Aorta (tissue), 5 donors: ENCODE results near the gene SSPN. TPM values are rescaled to one million over a fixed set of nuclear protein-coding genes. Genes with fewer than 3 reads are reported as not detected.

Experiments used
- ATAC-seq: fragments of 200-7000 bp; cut with Tn5 transposase; one replicate; pipeline ENCODE4 v1.9.1; 2022; ENCODE audit warnings: moderate library complexity; ENCODE audit not compliant: low FRiP score
- DNase-seq, 2 donors: peaks; one replicate each; pipeline ENCODE4 v3.0.0-alpha.2; 2020
- H3K27ac ChIP-seq, 2 donors: one replicate each; pipeline ENCODE4 v1.5.1; 2013; ENCODE audit warnings: low read length in 2 of 2, mild to moderate bottlenecking in 2 of 2, moderate library complexity in 2 of 2, control low read depth in 1 of 2, inconsistent platforms in 1 of 2, low read depth in 1 of 2
- H3K27me3 ChIP-seq, 2 donors: one replicate each; pipeline ENCODE4 v1.6.1; 2013; ENCODE audit warnings: control low read depth in 1 of 2, low read length in 1 of 2, mild to moderate bottlenecking in 1 of 2, moderate library complexity in 1 of 2; ENCODE audit not compliant: insufficient read depth in 2 of 2, control insufficient read depth in 1 of 2
- H3K36me3 ChIP-seq, 2 donors: one replicate each; pipeline ENCODE4 v1.6.1; 2013; ENCODE audit warnings: control low read depth in 1 of 2, low read length in 1 of 2, mild to moderate bottlenecking in 1 of 2; ENCODE audit not compliant: insufficient read depth in 2 of 2, control insufficient read depth in 1 of 2
- H3K4me1 ChIP-seq, 2 donors: one replicate each; pipeline ENCODE4 v1.6.1; 2013; ENCODE audit warnings: low read length in 2 of 2, control low read depth in 1 of 2, mild to moderate bottlenecking in 1 of 2, moderate library complexity in 1 of 2; ENCODE audit not compliant: insufficient read depth in 2 of 2, control insufficient read depth in 1 of 2
- H3K4me3 ChIP-seq, 2 donors: one replicate each; pipeline ENCODE4 v1.5.1; 2013; ENCODE audit warnings: low read length in 2 of 2, control low read depth in 1 of 2, mild to moderate bottlenecking in 1 of 2
- H3K9me3 ChIP-seq: one replicate; pipeline ENCODE4 v1.6.1; 2013; ENCODE audit warnings: mild to moderate bottlenecking, low read length; ENCODE audit not compliant: control insufficient read depth
- WGBS, 2 donors: extraction: QIAGEN DNeasy Blood & Tissue Kit; methylation state at CpG; one replicate each; pipeline ENCODE4 v1.1.7; 2013; 5-methylcytosine and 5-hydroxymethylcytosine counted together
- intact Hi-C, 2 donors: fragments of 100-400 bp; cut with DNase I; formaldehyde crosslinking; loops; one replicate each; pipeline versions ENCODE4 v1.14.2 to v1.15.0; 2022
- polyA plus RNA-seq, 2 donors: library from polyadenylated mRNA; stranded (reverse); fragments of 200-250 nt; gene quantifications; one replicate each; pipeline ENCODE4 v1.2.3, GENCODE V29; 2013
- total RNA-seq, 2 donors: library from RNA; stranded (reverse); fragmentation: NEBNext Ultra II Directional; extraction: Animal tissue kit (Norgen Biotek cat#: 25700); gene quantifications; one replicate each; pipeline ENCODE4 v1.2.1, GENCODE V29; 2021
- donor health status: healthy with polysubstance abuse.
- donor health status: Bipolar disorder and iron deficiency.
- donor health status: DM: no; HTN: no; CAD: no.
- donor health status: DM: no; HTN: no; CAD: no.
- donor health status: DM: yes; HTN: yes; CAD: no.

Gene SSPN
- total and polyA plus RNA-seq, 4 donors: 24.5 to 109 (median 35.6) TPM

DNA sequence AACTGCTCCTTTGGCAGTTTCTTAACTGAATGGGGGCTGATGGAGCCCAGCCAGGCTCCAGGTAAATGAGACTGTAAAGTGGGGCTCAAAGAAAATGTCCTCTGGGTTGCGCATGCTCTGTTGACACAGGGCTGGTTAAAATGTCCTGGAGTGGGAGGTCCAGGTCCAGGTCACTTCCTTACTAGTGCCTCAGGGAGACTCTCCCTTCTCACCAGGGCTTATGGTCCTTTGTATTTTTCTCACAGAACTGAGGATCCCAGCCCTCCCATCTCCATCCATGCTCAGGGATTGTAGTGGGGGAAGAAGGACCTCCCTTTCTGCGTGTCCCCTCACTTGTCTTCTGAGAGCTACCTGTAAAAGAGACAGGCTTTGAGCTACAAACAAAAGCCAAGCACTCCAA lies 77.5 kb downstream of the SSPN start:
- DNase-seq: no peak
- ATAC-seq: no peak
- intact Hi-C loops: loop anchor here (2.0 to 5.0 kb wide), 2 partner anchors 76 kb away; partner anchors contain the start of gene SSPN (in 1 of the 2)
- no peaks in the 10 kb centered on the region for H3K4me1 ChIP-seq
- H3K27me3 ChIP-seq: no peaks in the 10 kb centered on the region
- no peaks in the 10 kb centered on the region for H3K36me3 ChIP-seq
- WGBS, 2 donors: 98% methylated on average over 2 of the region's 2 CpGs
- H3K27ac ChIP-seq: no peak overlapping the region
- no peaks in the 10 kb centered on the region for H3K9me3 ChIP-seq
- H3K4me3 ChIP-seq: no peak overlapping the region

DNA sequence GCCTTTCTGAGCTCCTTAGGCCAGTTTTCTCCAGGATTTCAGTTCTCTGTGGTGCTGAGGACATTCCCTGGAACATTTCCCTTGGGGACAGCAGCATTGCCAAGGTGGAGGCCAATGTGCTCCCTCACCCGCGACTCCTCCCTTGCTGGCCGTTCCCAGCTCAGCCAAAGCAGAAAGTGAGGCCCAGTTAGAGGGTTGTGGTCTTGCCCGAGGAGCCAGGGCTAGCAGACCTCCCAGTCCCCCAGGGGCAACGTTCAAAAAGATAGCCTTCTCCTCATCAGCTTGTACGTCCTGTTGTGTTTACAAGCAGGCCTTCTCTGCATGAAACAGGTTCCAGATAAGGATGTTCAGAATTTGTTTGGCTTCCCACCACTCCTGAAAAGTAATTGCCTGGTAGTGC lies 78.4 kb downstream of the SSPN start:
- H3K27ac ChIP-seq: peak overlapping the region in 1 of 2 donors; percentile 28
- intact Hi-C loops: loop anchor here (2.0 to 5.0 kb wide), 2 partner anchors 77 kb away; partner anchors contain the start of gene SSPN (in 1 of the 2)
- WGBS, 2 donors: 15 to 18% methylated on average over 6 of the region's 6 CpGs

DNA sequence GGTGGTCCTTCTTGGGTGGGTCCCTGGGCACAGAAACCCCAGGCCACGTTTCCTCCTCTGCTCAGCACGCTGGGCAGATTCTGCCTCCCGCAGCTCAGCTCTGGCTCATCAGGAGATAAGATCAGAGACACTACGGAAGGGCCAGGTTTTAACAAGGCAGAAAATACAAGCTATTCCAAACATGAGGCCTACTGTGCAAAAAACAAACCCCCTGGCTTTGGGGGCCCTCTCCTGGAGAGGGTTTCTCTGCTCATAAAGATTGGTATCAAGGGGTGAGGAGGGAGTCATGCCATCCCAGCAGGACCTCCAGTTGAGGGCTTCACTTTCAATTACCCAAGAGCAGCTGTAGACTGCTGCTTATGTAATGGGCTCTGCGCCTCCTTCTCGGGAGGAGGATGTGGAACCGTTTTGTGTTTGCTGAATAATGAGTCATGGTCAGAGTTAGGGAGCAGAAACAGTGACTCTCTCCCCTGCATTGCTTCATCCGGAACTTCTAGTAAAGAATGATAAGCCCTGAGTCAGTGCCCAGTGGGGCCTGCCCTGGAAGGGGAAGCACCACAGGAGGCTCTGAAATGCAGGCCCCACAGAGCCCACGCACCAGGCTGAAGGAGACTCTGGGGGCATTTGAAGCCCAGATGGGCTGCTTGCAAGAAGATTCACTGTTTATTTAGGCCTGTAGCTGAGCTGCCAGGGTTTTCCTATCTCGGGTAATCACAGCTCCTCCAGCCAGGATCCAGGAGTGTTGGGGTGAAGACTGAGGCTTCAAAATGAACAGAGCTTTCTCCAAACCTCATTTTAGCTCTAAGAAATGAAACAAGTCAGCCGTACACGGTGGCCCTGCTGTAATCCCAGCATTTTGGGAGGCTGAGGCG lies 79.3 kb downstream of the SSPN start:
- Histone ChIP-seq H3K9me3 (no peaks in the 10 kb centered on the region), H3K27me3 (no peaks in the 10 kb centered on the region), H3K4me1 (no peaks in the 10 kb centered on the region), H3K4me3 (no peak overlapping the region), H3K36me3 (no peaks in the 10 kb centered on the region), H3K27ac (peak overlapping the region; percentile 59 to 84)
- peak; percentile 89 to 92 for DNase-seq
- ATAC-seq: peak; percentile 96
- WGBS, 2 donors: 43 to 45% methylated on average over 13 of the region's 13 CpGs
- intact Hi-C loops: loop anchor here (5.0 kb wide), 2 partner anchors 77 to 122 kb away; partner anchors contain the start of gene SSPN (in 1 of the 2)

More for the DNA sequence above, 78.4 kb downstream of the SSPN start:
- no peaks in the 10 kb centered on the region for H3K9me3 ChIP-seq
- DNase-seq (peak in 1 of 2 donors; percentile 65), ATAC-seq (no peak)
- H3K4me3 ChIP-seq: no peak overlapping the region
- H3K27me3 ChIP-seq: no peaks in the 10 kb centered on the region
- H3K36me3 ChIP-seq: no peaks in the 10 kb centered on the region
- no peaks in the 10 kb centered on the region for H3K4me1 ChIP-seq

DNA sequence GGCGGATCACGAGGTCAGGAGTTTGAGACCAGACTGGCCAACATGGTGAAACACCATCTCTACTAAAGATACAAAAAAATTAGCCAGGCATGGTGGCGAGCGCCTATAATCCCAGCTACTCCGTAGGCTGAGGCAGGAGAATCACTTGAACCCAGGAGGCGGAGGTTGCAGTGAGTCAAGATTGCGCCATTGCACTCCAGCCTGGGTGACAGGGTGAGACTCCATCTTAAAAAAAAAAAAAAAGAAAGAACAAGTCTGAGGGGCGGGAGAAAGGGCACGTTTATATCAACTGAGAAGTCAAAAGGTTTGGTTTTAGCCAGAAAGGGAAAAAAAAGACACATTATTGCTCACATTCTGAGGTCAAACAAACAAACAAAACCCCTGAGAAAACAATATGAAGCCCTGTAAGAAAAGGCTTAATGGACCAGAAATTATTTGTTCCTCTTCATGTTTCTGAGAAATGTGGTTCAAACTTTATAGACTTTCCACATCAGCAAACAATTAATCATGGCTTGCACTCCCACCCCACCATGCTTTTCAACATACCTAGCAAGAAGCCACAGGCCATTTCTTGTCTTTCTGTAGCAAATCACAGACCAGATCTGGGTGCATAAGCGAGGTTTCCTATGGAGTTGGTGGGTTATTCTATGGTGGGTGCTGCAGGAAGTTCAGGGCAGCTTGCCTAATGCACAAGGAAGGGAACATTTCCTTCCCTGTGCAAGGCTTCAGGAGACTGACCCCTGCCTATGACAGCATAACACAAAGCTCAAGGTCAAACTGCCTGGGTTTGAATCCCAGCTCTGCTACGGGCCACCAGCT lies 80.1 kb downstream of the SSPN start:
- Histone ChIP-seq H3K27ac (peak overlapping the region; percentile 14 to 59), H3K9me3 (no peaks in the 10 kb centered on the region), H3K27me3 (no peaks in the 10 kb centered on the region), H3K36me3 (no peaks in the 10 kb centered on the region), H3K4me3 (no peak overlapping the region), H3K4me1 (no peaks in the 10 kb centered on the region)
- WGBS, 2 donors: 95 to 97% methylated on average over 11 of the region's 11 CpGs
- intact Hi-C loops: loop anchor here in 1 of 2 donors (5.0 kb wide), 1 partner anchor 123 kb away; no protein-coding TSS in a partner anchor
- DNase-seq (no peak), ATAC-seq (no peak)

DNA sequence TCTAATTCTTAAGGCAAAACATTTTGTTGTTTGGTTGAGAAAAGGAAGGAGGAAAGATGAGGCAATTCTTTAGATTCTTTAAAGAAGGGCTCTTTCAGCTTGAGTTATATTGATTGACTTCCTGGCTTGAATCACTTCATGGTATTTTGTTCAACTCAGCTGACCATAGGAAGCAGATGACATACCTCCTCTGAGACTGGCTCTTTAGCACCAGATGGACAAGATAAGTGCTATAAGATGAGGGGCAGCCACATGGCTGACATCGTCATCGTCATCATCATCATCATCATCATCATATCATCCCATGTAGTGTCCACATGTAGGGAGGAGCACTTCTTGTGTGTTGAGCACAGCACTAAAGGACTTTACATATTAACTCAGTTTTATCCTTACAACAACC lies 81.3 kb downstream of the SSPN start:
- H3K4me3 ChIP-seq: no peak overlapping the region
- no peaks in the 10 kb centered on the region for H3K36me3 ChIP-seq
- H3K9me3 ChIP-seq: no peaks in the 10 kb centered on the region
- WGBS, 2 donors: 95 to 100% methylated on average over 2 of the region's 2 CpGs
- H3K27ac ChIP-seq: no peak overlapping the region
- intact Hi-C loops: loop anchor here in 1 of 2 donors (5.0 kb wide), 1 partner anchor 124 kb away; no protein-coding TSS in a partner anchor
- H3K27me3 ChIP-seq: no peaks in the 10 kb centered on the region
- no peaks in the 10 kb centered on the region for H3K4me1 ChIP-seq
- DNase-seq (no peak), ATAC-seq (no peak)

DNA sequence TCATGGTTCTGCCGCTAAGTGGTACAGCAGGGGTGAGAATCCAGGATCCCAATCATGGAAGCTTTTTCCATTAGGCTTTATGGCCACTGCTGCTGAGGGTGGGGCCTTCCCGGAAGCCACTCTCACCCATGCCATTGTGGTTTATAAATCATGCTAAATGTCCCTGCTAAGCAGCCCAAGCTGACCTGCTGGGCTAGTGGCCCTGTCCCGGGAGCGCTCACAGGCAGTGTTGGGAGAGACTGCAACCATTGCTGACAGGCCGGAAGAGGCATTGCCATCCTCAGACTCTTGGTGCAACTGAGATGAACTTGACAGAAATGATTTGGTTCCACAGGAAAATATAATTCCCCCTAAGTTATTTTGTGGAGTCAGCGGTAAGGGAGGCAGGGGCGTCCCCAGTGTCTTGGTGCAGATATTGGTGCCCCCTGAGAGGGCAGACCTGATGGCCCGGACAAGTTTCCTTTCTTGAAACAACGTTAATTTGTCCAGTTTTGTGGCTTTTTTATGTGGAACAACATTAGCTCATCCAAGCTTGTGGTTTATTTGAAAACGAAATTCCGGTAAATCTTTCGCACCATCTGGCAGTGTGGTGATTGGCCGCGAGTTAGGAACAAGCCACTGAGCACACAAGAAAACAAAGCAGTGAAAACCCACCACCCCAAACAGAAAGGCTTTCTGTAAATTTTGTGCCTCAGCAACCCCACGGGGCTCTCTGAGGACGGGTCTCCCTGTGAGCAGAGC lies 82.3 kb downstream of the SSPN start:
- Histone ChIP-seq H3K4me3 (no peak overlapping the region), H3K36me3 (no peaks in the 10 kb centered on the region), H3K27ac (no peak overlapping the region), H3K4me1 (no peaks in the 10 kb centered on the region), H3K9me3 (no peaks in the 10 kb centered on the region), H3K27me3 (no peaks in the 10 kb centered on the region)
- WGBS, 2 donors: 87% methylated on average over 16 of the region's 16 CpGs
- intact Hi-C loops: loop anchor here in 1 of 2 donors (5.0 kb wide), 1 partner anchor 125 kb away; no protein-coding TSS in a partner anchor
- peak in 1 of 2 donors; percentile 49 for DNase-seq
- no peak for ATAC-seq

DNA sequence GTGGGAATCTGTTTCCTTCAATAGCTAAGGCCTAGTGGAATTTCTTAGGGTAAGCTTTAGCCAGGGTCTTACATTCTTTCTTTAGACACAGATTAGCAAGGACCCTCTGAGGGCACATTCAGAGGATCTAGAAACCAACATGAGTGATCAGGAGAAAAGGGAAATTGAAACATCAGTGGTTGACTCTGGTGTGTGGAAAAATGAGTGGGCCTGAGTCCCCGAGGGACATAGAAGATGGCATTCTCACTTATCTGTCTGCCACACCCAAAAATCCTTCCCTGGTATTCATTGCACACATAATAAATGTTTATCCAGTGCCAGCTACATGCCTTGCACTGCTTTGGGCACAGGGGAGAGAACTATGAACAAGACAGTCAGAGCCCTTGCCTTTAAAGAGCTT lies 82.9 kb downstream of the SSPN start:
- Histone ChIP-seq H3K36me3 (no peaks in the 10 kb centered on the region), H3K27ac (no peak overlapping the region), H3K4me1 (no peaks in the 10 kb centered on the region), H3K4me3 (no peak overlapping the region), H3K27me3 (no peaks in the 10 kb centered on the region), H3K9me3 (no peaks in the 10 kb centered on the region)
- WGBS, 2 donors: 76 to 81% methylated on average over 1 of the region's 1 CpG
- no peak for DNase-seq
- intact Hi-C loops: loop anchor here in 1 of 2 donors (5.0 kb wide), 1 partner anchor 126 kb away; no protein-coding TSS in a partner anchor
- ATAC-seq: no peak

DNA sequence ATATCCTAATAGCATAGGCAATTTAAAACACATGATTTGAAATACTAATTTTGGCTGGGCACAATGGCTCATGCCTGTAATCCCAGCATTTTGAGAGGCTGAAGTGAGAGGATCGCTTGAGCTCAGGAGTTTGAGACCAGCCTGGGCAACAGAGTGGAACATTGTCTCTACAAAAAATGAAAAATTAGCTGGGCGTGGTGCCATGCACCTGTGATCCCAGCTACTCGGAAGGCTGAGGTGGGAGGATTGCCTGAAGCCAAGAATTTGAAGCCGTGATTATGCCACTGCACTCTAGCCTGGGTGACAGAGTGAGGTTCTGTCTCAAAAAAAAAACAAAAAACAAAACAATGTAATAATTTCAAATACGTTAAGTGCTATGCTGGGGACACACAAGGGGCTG lies 83.3 kb downstream of the SSPN start:
- Histone ChIP-seq H3K4me3 (no peak overlapping the region), H3K27ac (no peak overlapping the region), H3K27me3 (no peaks in the 10 kb centered on the region), H3K36me3 (no peaks in the 10 kb centered on the region), H3K9me3 (no peaks in the 10 kb centered on the region), H3K4me1 (no peaks in the 10 kb centered on the region)
- WGBS, 2 donors: 90% methylated on average over 5 of the region's 5 CpGs
- DNase-seq (no peak), ATAC-seq (no peak)
- intact Hi-C loops: loop anchor here in 1 of 2 donors (5.0 kb wide), 1 partner anchor 126 kb away; no protein-coding TSS in a partner anchor
